Caco-2 (cell line): ENCODE results near the gene LHPP. TPM values are rescaled to one million over a fixed set of nuclear protein-coding genes. Genes with fewer than 3 reads are reported as not detected.

Experiments
- BruUV-seq: library from RNA; stranded (reverse); fragments of 400-500 nt; replicated peaks from 2 replicates; lab custom pipeline; 2021; lab: Mats Ljungman, UMichigan
- CTCF ChIA-PET: fragments of 300-600 bp; sonication (Branson Sonifier 250); formaldehyde crosslinking; loops from one replicate; lab custom pipeline; 2022; ENCODE audit warnings: antibody characterized with exemption; lab: Charles Lee
- POLR2A ChIA-PET: fragments of 300-600 bp; sonication (Branson Sonifier 250); formaldehyde crosslinking; loops from one replicate; lab custom pipeline; 2022; ENCODE audit warnings: antibody characterized with exemption; lab: Charles Lee
- DNase-seq, 2 experiments: peaks; one replicate each; pipeline versions ENCODE4 v3.0.0 to v3.0.0-alpha.2; 2020 to 2022
- H3K27me3 ChIP-seq: replicated peaks from 2 replicates; pipeline ENCODE4 v1.6.0; 2011; ENCODE audit warnings: low read length; ENCODE audit not compliant: control insufficient read depth, insufficient read depth
- H3K36me3 ChIP-seq: 2 replicates; pipeline ENCODE4 v1.5.1; 2011; ENCODE audit warnings: low read length; ENCODE audit not compliant: control insufficient read depth, insufficient read depth
- H3K4me1 ChIP-seq: fragments of 250-450 bp; sonication (Bioruptor Pico); 2 replicates; pipeline ENCODE4 v1.5.1; 2020; ENCODE audit warnings: mild to moderate bottlenecking
- H3K4me3 ChIP-seq: 2 replicates; pipeline ENCODE4 v1.5.1; 2011; ENCODE audit warnings: low read depth, mild to moderate bottlenecking, control low read depth, low read length
- H3K9me3 ChIP-seq: fragments of 250-450 bp; sonication (Bioruptor Pico); 2 replicates; pipeline ENCODE4 v1.5.1; 2020; ENCODE audit warnings: mild to moderate bottlenecking, moderate library complexity
- H3K27ac Mint-ChIP-seq: one replicate; pipeline ENCODE4 v1.8.0; 2022; ENCODE audit warnings: mixed read lengths; ENCODE audit not compliant: unreplicated experiment
- H3K27me3 Mint-ChIP-seq: one replicate; pipeline ENCODE4 v1.8.0; 2022; ENCODE audit warnings: mixed read lengths; ENCODE audit not compliant: insufficient read depth, unreplicated experiment
- H3K36me3 Mint-ChIP-seq: one replicate; pipeline ENCODE4 v1.8.0; 2022; ENCODE audit warnings: mild to moderate bottlenecking, mixed read lengths; ENCODE audit not compliant: insufficient read depth, unreplicated experiment
- H3K4me1 Mint-ChIP-seq: one replicate; pipeline ENCODE4 v1.8.0; 2022; ENCODE audit warnings: low read depth, mixed read lengths; ENCODE audit not compliant: unreplicated experiment
- H3K4me3 Mint-ChIP-seq: one replicate; pipeline ENCODE4 v1.8.0; 2022; ENCODE audit warnings: mild to moderate bottlenecking, moderate library complexity, mixed read lengths; ENCODE audit not compliant: unreplicated experiment
- H3K9me3 Mint-ChIP-seq: one replicate; pipeline ENCODE4 v1.8.0; 2022; ENCODE audit warnings: mixed read lengths; ENCODE audit not compliant: unreplicated experiment
- intact Hi-C: fragments of 100-400 bp; cut with micrococcal nuclease; formaldehyde crosslinking; loops from one replicate; pipeline ENCODE4 v1.10.0; 2022; ENCODE audit not compliant: unreplicated experiment
- total RNA-seq: library from RNA; stranded (reverse); gene quantifications from 2 replicates; pipeline ENCODE4 v1.2.3, GENCODE V29; 2022
- TF ChIP-seq, protein P1 (sequence below), 2 experiments: fragments of 200-600 bp in 1 of 2; IDR thresholded peaks; 1 replicate in 1 of 2; 2 replicates in 1 of 2; pipeline versions ENCODE4 v1.5.1 to v1.8.0; 2011 to 2022; ENCODE audit warnings: antibody characterized with exemption in 1 of 2, control low read depth in 1 of 2, inconsistent platforms in 1 of 2, low read depth in 1 of 2, low read length in 1 of 2, mild to moderate bottlenecking in 1 of 2, moderate library complexity in 1 of 2; ENCODE audit not compliant: insufficient read depth in 1 of 2, severe bottlenecking in 1 of 2, unreplicated experiment in 1 of 2

LHPP gene
- total RNA-seq, 1 experiment from 2014 or later: 15.9 TPM

- TF ChIP-seq, protein P1, sequence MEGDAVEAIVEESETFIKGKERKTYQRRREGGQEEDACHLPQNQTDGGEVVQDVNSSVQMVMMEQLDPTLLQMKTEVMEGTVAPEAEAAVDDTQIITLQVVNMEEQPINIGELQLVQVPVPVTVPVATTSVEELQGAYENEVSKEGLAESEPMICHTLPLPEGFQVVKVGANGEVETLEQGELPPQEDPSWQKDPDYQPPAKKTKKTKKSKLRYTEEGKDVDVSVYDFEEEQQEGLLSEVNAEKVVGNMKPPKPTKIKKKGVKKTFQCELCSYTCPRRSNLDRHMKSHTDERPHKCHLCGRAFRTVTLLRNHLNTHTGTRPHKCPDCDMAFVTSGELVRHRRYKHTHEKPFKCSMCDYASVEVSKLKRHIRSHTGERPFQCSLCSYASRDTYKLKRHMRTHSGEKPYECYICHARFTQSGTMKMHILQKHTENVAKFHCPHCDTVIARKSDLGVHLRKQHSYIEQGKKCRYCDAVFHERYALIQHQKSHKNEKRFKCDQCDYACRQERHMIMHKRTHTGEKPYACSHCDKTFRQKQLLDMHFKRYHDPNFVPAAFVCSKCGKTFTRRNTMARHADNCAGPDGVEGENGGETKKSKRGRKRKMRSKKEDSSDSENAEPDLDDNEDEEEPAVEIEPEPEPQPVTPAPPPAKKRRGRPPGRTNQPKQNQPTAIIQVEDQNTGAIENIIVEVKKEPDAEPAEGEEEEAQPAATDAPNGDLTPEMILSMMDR (IDR thresholded peaks at IDR 0.05; ENCODE audit: insufficient read depth in 1 of 2, low read depth in 1 of 2, low read length in 1 of 2, severe bottlenecking in 1 of 2, unreplicated experiment in 1 of 2): no peak
- peaks cover 5% of the 10 kb centered on the region for H3K4me1 ChIP-seq
- Mint-ChIP-seq H3K36me3 (no peaks in the 10 kb centered on the region), H3K27me3 (no peaks in the 10 kb centered on the region), H3K4me3 (no peak overlapping the region), H3K4me1 (no peaks in the 10 kb centered on the region), H3K9me3 (no peaks in the 10 kb centered on the region), H3K27ac (no peak overlapping the region)
- H3K9me3 ChIP-seq: no peaks in the 10 kb centered on the region
- H3K4me3 ChIP-seq: no peak overlapping the region
- no peaks in the 10 kb centered on the region for H3K36me3 ChIP-seq
- POLR2A ChIA-PET: no interaction called here
- no peaks in the 10 kb centered on the region for H3K27me3 ChIP-seq
- intact Hi-C loops: no loop called here
- no TSS peak for BruUV-seq
- DNase-seq: no peak
- CTCF ChIA-PET: no interaction called here
Measured at GRCh38 chr10:124543146-124543545, 81.5 kb downstream of the LHPP start.

- TF ChIP-seq, protein P1 (IDR thresholded peaks at IDR 0.05; ENCODE audit: insufficient read depth in 1 of 2, low read depth in 1 of 2, low read length in 1 of 2, severe bottlenecking in 1 of 2, unreplicated experiment in 1 of 2): no peak
- BruUV-seq: no TSS peak
- DNase-seq: no peak
- Histone ChIP-seq H3K4me3 (no peak overlapping the region), H3K4me1 (peaks cover 5% of the 10 kb centered on the region), H3K9me3 (no peaks in the 10 kb centered on the region), H3K36me3 (no peaks in the 10 kb centered on the region), H3K27me3 (no peaks in the 10 kb centered on the region)
- H3K4me3 Mint-ChIP-seq: no peak overlapping the region
- H3K36me3 Mint-ChIP-seq: no peaks in the 10 kb centered on the region
- no peaks in the 10 kb centered on the region for H3K27me3 Mint-ChIP-seq
- no peaks in the 10 kb centered on the region for H3K4me1 Mint-ChIP-seq
- intact Hi-C loops: no loop called here
- no peaks in the 10 kb centered on the region for H3K9me3 Mint-ChIP-seq
- ChIA-PET CTCF (no interaction called here), POLR2A (interaction anchor here (0.6 kb wide), 1 partner anchor 10 kb away, joined by 3 read pairs; no protein-coding TSS in a partner anchor)
- H3K27ac Mint-ChIP-seq: no peak overlapping the region
Measured at GRCh38 chr10:124543971-124544370, 82.3 kb downstream of the LHPP start.

DNA sequence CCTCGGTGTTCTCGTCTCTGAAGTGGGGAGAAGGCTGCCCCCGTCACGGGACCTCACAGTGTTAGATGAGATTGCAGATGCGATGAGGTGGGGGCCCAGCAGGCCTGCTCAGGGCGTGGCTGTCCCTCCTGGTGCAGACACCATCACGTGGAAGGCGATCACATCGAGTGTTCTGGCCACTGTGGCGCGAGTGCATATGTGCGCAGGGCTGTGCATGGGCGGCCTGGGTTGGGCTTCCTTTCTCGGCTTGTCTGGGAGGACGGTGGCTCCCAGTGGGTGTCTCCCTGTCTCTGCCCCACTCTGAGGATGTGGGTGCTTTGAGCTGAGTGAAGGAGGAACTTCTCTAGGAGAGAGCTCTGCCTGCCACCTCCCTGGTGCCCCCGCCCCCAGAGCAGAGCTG lies 83.1 kb downstream of the LHPP start:
- no peaks in the 10 kb centered on the region for H3K36me3 ChIP-seq
- BruUV-seq: no TSS peak
- no peak overlapping the region for H3K4me3 ChIP-seq
- Mint-ChIP-seq H3K27me3 (no peaks in the 10 kb centered on the region), H3K27ac (no peak overlapping the region), H3K36me3 (no peaks in the 10 kb centered on the region), H3K4me1 (no peaks in the 10 kb centered on the region), H3K4me3 (no peak overlapping the region), H3K9me3 (no peaks in the 10 kb centered on the region)
- H3K4me1 ChIP-seq: peaks cover 5% of the 10 kb centered on the region
- POLR2A ChIA-PET: no interaction called here
- no peak for DNase-seq
- intact Hi-C loops: no loop called here
- TF ChIP-seq, protein P1 (IDR thresholded peaks at IDR 0.05; ENCODE audit: insufficient read depth in 1 of 2, low read depth in 1 of 2, low read length in 1 of 2, severe bottlenecking in 1 of 2, unreplicated experiment in 1 of 2): no peak
- CTCF ChIA-PET: no interaction called here
- H3K27me3 ChIP-seq: no peaks in the 10 kb centered on the region
- no peaks in the 10 kb centered on the region for H3K9me3 ChIP-seq
